ENCODE results near the gene MYO7B. TPM values are rescaled to one million over a fixed set of nuclear protein-coding genes. Genes with fewer than 3 reads are reported as not detected.

Gene MYO7B
- total and polyA plus RNA-seq, 9 of the 15 experiments (the other 6 are each of a cell fraction or from before 2014, with no cell fraction given): 0.08 TPM; not detected in 8

GRCh38 chr2:127570282-127571250, 35.1 kb downstream of the MYO7B start:
- no peak overlapping the region for H3K9ac ChIP-seq (ENCODE audit: insufficient read depth in 1 of 2, low read depth in 2 of 2, low read length in 2 of 2)
- H3K4me3 ChIP-seq: no peak overlapping the region
- no peaks in the 10 kb centered on the region for H3K9me1 ChIP-seq (ENCODE audit: control insufficient read depth, insufficient read depth, low read length)
- H3K9me3 ChIP-seq (replicated peaks; ENCODE audit: control insufficient read depth, insufficient read depth, low read depth, low read length): no peaks in the 10 kb centered on the region
- DNase-seq (ENCODE audit: extremely low read depth in 1 of 4, low spot score in 3 of 4) (no peak), FAIRE-seq (peak; percentile 19), ATAC-seq (peak; percentile 43; the same call in 2 of the 3 replicates)
- CTCF ChIA-PET (ENCODE audit: low intra/inter-chr PET ratio): no interaction called here
- H3K4me2 ChIP-seq (ENCODE audit: insufficient read depth, low read length): no peak overlapping the region
- in situ Hi-C loops (cut with MboI) (no loop called here), intact Hi-C loops (cut with micrococcal nuclease) (no loop called here)
- H2AFZ ChIP-seq (ENCODE audit: low read depth, low read length): no peak overlapping the region
- no TSS peak for BruUV-seq (replicated peaks)
- TF ChIP-seq REST (IDR thresholded peaks at IDR 0.05; ENCODE audit: borderline replicate concordance) (0 out of 2 replicates have a peak, but pooled peaks have one; percentile 22), REST (CRISPR knock-in tag; IDR thresholded peaks at IDR 0.05; ENCODE audit: low read depth) (no peak), TAF9B (IDR thresholded peaks at IDR 0.05; ENCODE audit: partially characterized antibody) (no peak)
- H3K27ac ChIP-seq (ENCODE audit: extremely low read depth, low read depth, low read length): no peak overlapping the region
- no peaks in the 10 kb centered on the region; a peak in 1 of 5 replicates for H3K4me1 ChIP-seq (replicated peaks in 1 of 2; ENCODE audit: control insufficient read depth in 2 of 2, insufficient read depth in 2 of 2, low read length in 2 of 2)
- peaks cover 55 to 86% of the 10 kb centered on the region in 2 experiments for H3K27me3 ChIP-seq (ENCODE audit: control insufficient read depth in 2 of 2, insufficient read depth in 2 of 2, low read length in 2 of 2)
- H3K36me3 ChIP-seq (ENCODE audit: control insufficient read depth, insufficient read depth, low read length): no peaks in the 10 kb centered on the region
- 1% methylated on average over 18 of the region's 18 CpGs for WGBS (ENCODE audit: insufficient coverage, low coverage, missing lambda C conversion rate)
- peaks cover 11% of the 10 kb centered on the region for H4K20me1 ChIP-seq (replicated peaks; ENCODE audit: control insufficient read depth, insufficient read depth, low read length)
- no peaks in the 10 kb centered on the region for H3K79me2 ChIP-seq (ENCODE audit: control insufficient read depth, insufficient read depth, low read length)
- POLR2A ChIA-PET: interaction anchor here (0.6 to 1.2 kb wide), 2 partner anchors 36 to 735 kb away, joined by 3 read pairs; no protein-coding TSS in a partner anchor

All from K562 (cell line).